Inferior parietal cortex (tissue), 1 donor: ENCODE results near the gene VPS13D.
"Not testable (repeated sequence)": the region's sequence is repeated elsewhere in the genome, so short reads cannot be mapped to it uniquely, and the experiment has no call there.

Experiments used
- DNase-seq: peaks from one replicate; pipeline ENCODE4 v3.0.0-alpha.2; 2016; ENCODE audit errors: extremely low spot score

The VPS13D gene

GRCh38 chr1:12293416-12293815, 63.6 kb downstream of the VPS13D start:
- no peak for DNase-seq

- no peak for DNase-seq
Observed at GRCh38 chr1:12294076-12294475, 64.2 kb downstream of the VPS13D start.

- DNase-seq: no peak
Observed at GRCh38 chr1:12296016-12296415, 66.2 kb downstream of the VPS13D start.

- DNase-seq: no peak
Observed at GRCh38 chr1:12296623-12297022, 66.8 kb downstream of the VPS13D start.

GRCh38 chr1:12300706-12301105, 70.9 kb downstream of the VPS13D start:
- DNase-seq: no peak

- no peak for DNase-seq
Observed at GRCh38 chr1:12301518-12302237, 71.8 kb downstream of the VPS13D start.

- DNase-seq: no peak
Observed at GRCh38 chr1:12302798-12303447, 73.1 kb downstream of the VPS13D start.

- DNase-seq: no peak
Observed at GRCh38 chr1:12305377-12305776, 75.5 kb downstream of the VPS13D start.

- DNase-seq: no peak
Observed at GRCh38 chr1:12309783-12310742, 80.2 kb downstream of the VPS13D start.

- DNase-seq: no peak
Observed at GRCh38 chr1:12314333-12314903, 84.6 kb downstream of the VPS13D start.

GRCh38 chr1:12315146-12315545, 85.3 kb downstream of the VPS13D start:
- no peak for DNase-seq

GRCh38 chr1:12316331-12316730, 86.5 kb downstream of the VPS13D start:
- no peak for DNase-seq

- DNase-seq: no peak
Observed at GRCh38 chr1:12320486-12320885, 90.7 kb downstream of the VPS13D start.

GRCh38 chr1:12324423-12324822, 94.6 kb downstream of the VPS13D start:
- no peak for DNase-seq

- DNase-seq: not testable (repeated sequence)
Observed at GRCh38 chr1:12324973-12325372, 95.1 kb downstream of the VPS13D start.

GRCh38 chr1:12326986-12327385, 97.2 kb downstream of the VPS13D start:
- no peak for DNase-seq

- DNase-seq: no peak
Observed at GRCh38 chr1:12327566-12327965, 97.7 kb downstream of the VPS13D start.

- no peak for DNase-seq
Observed at GRCh38 chr1:12333036-12333785, 103.4 kb downstream of the VPS13D start.

- DNase-seq: no peak
Observed at GRCh38 chr1:12335815-12336214, 106.0 kb downstream of the VPS13D start.

- DNase-seq: no peak
Observed at GRCh38 chr1:12336413-12336812, 106.6 kb downstream of the VPS13D start.

GRCh38 chr1:12338017-12338416, 108.2 kb downstream of the VPS13D start:
- peak; percentile 58 for DNase-seq
